H1 (cell line): ENCODE results near the gene ACSL3. TPM values are rescaled to one million over a fixed set of nuclear protein-coding genes. Genes with fewer than 3 reads are reported as not detected.

ENCODE experiments used
- HDAC2 ChIP-seq, 2 experiments: fragments of 300-600 bp in 1 of 2; sonication (generic) in 1 of 2; IDR thresholded peaks; 2 replicates each; pipeline ENCODE4 v1.6.1; 2011 to 2012; ENCODE audit warnings: low read depth in 2 of 2, low read length in 2 of 2, mild to moderate bottlenecking in 2 of 2, moderate library complexity in 2 of 2, borderline replicate concordance in 1 of 2, inconsistent platforms in 1 of 2
- USF2 ChIP-seq: IDR thresholded peaks from 2 replicates; pipeline ENCODE4 v1.6.1; 2011; ENCODE audit warnings: low read length, improper control_type of control experiment
- polyA plus RNA-seq, 7 experiments: library from polyadenylated mRNA; depleted of rRNA in 3 of 7; stranded (reverse) in 5 of 7; unstranded in 2 of 7; fragments of >200 nt in 5 of 7; fragments of 200-250 nt in 2 of 7; gene quantifications; 1 replicate in 5 of 7; 2 replicates in 1 of 7; 4 replicates in 1 of 7; pipeline versions ENCODE4 v1.2.1 to v1.2.3, GENCODE V29; 2011 to 2013; ENCODE audit warnings: missing spikeins in 2 of 7, mixed read lengths in 2 of 7
- total RNA-seq: library from RNA; stranded (reverse); fragmentation: NEBNext Ultra II Directional; extraction: Animal tissue kit (Norgen Biotek cat#: 25700); gene quantifications from 2 replicates; pipeline ENCODE4 v1.2.1, GENCODE V29; 2021

The ACSL3 gene
- total and polyA plus RNA-seq, 2 of the 8 experiments (the other 6 are each of a cell fraction or from before 2014, with no cell fraction given): 37.5 to 98.1 TPM

GRCh38 chr2:222892321-222892720 is 31.5 kb downstream of the ACSL3 start (continued):
- TF ChIP-seq USF2 (no peak), HDAC2 (IDR thresholded peaks at IDR 0.05; ENCODE audit: borderline replicate concordance in 1 of 2, low read depth in 2 of 2, low read length in 2 of 2) (no peak)
